ENCODE results near the gene GPR143.

DNA sequence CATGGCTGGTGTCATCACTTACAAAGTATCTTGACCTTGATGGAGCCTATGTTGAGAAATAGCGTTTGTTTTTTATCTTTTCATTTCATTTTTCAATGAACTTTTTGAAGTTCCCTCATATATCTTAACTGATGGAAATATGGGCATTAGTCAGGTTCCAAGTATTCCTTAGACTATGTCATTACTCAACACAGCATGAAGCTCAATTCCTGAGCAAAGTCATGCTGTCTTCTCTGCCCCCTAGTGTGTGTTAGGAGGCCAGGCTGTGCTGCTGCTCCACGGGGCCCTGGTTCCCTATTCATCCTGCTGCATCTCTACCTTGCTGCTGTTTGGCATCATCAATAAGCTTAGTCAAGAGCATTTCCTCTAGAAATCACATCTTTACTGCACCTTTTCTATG is 40.9 kb downstream of the GPR143 start:
- no peak for TF ChIP-seq POLR2A (IDR thresholded peaks at IDR 0.05; ENCODE audit: low read length)
- TF ChIP-seq GATA1 (IDR thresholded peaks at IDR 0.05; ENCODE audit: low read depth, low read length) = no peak
